GM12878 (cell line): ENCODE data around the gene SOCS1. TPM values are rescaled to one million over a fixed set of nuclear protein-coding genes. Genes with fewer than 3 reads are reported as not detected.

Experiments
- ATF2 ChIP-seq: IDR thresholded peaks from 2 replicates; pipeline ENCODE4 v1.6.1; 2012; ENCODE audit warnings: low read length, inconsistent platforms
- ATF3 ChIP-seq: IDR thresholded peaks from 2 replicates; pipeline ENCODE4 v1.6.1; 2011; ENCODE audit warnings: low read depth, mild to moderate bottlenecking, low read length, moderate library complexity, borderline replicate concordance; ENCODE audit errors: extremely low read depth
- BCL11A ChIP-seq: IDR thresholded peaks from 2 replicates; pipeline ENCODE4 v1.6.1; 2011; ENCODE audit warnings: low read depth, low read length
- CBFB ChIP-seq: IDR thresholded peaks from 2 replicates; pipeline ENCODE4 v1.6.1; 2016; ENCODE audit warnings: antibody characterized with exemption, low read depth
- CBX3 ChIP-seq: fragments of 200-600 bp; sonication (generic); IDR thresholded peaks from 2 replicates; pipeline ENCODE4 v1.6.1; 2016; ENCODE audit warnings: low read depth, borderline replicate concordance
- CHD4 ChIP-seq: fragments of 200-600 bp; sonication (generic); IDR thresholded peaks from 2 replicates; pipeline ENCODE4 v1.6.1; 2016; ENCODE audit warnings: mild to moderate bottlenecking
- E2F4 ChIP-seq: IDR thresholded peaks from 2 replicates; pipeline ENCODE4 v1.6.1; 2012; ENCODE audit warnings: low read depth, low read length, improper control_type of control experiment
- EZH2 ChIP-seq: IDR thresholded peaks from 2 replicates; pipeline ENCODE4 v1.6.1; 2012; ENCODE audit warnings: low read depth, mild to moderate bottlenecking, control low read depth, inconsistent platforms, low read length, borderline replicate concordance; ENCODE audit not compliant: control insufficient read depth
- HDAC2 ChIP-seq: fragments of 200-600 bp; sonication (generic); IDR thresholded peaks from 2 replicates; pipeline ENCODE4 v1.6.1; 2017
- MAX ChIP-seq: IDR thresholded peaks from 2 replicates; pipeline ENCODE4 v1.6.1; 2012; ENCODE audit warnings: low read depth, low read length, improper control_type of control experiment
- MEF2B ChIP-seq: fragments of 450-650 bp; IDR thresholded peaks from 2 replicates; pipeline ENCODE4 v1.6.1; 2018; ENCODE audit warnings: mild to moderate bottlenecking, moderate library complexity; ENCODE audit not compliant: partially characterized antibody, poor library complexity, severe bottlenecking
- NR2C2 ChIP-seq: IDR thresholded peaks from 2 replicates; pipeline ENCODE4 v1.6.1; 2011; ENCODE audit warnings: borderline replicate concordance, low read depth; ENCODE audit not compliant: control insufficient read depth, insufficient read length
- NRF1 ChIP-seq: conservative IDR thresholded peaks from 2 replicates; pipeline ENCODE4 v1.6.1; 2011; ENCODE audit warnings: mild to moderate bottlenecking, low read depth, low read length, improper control_type of control experiment
- PAX8 ChIP-seq: fragments of 450-650 bp; IDR thresholded peaks from 2 replicates; pipeline ENCODE4 v1.6.1; 2017; ENCODE audit warnings: mild to moderate bottlenecking, moderate library complexity
- RCOR1 ChIP-seq: conservative IDR thresholded peaks from 2 replicates; pipeline ENCODE4 v1.6.1; 2012; ENCODE audit warnings: low read depth, low read length, improper control_type of control experiment
- SMARCA5 ChIP-seq: fragments of 450-650 bp; IDR thresholded peaks from 2 replicates; pipeline ENCODE4 v1.6.1; 2017; ENCODE audit warnings: mild to moderate bottlenecking
- SPI1 ChIP-seq: IDR thresholded peaks from 2 replicates; pipeline ENCODE4 v1.6.1; 2011; ENCODE audit warnings: low read depth, mild to moderate bottlenecking, low read length, moderate library complexity, borderline replicate concordance; ENCODE audit not compliant: insufficient read depth
- SREBF1 ChIP-seq: IDR thresholded peaks from 2 replicates; pipeline ENCODE4 v1.6.1; 2012; ENCODE audit warnings: mild to moderate bottlenecking, low read length
- TBL1XR1 ChIP-seq: IDR thresholded peaks from 2 replicates; pipeline ENCODE4 v1.6.1; 2012; ENCODE audit warnings: low read depth, low read length, improper control_type of control experiment
- TCF12 ChIP-seq: IDR thresholded peaks from 2 replicates; pipeline ENCODE4 v1.6.1; 2011; ENCODE audit warnings: low read depth, mild to moderate bottlenecking, low read length
- WRNIP1 ChIP-seq: IDR thresholded peaks from 2 replicates; pipeline ENCODE4 v1.6.1; 2011; ENCODE audit warnings: low read depth, low read length, improper control_type of control experiment, borderline replicate concordance
- ZBTB40 ChIP-seq: fragments of 450-650 bp; IDR thresholded peaks from 2 replicates; pipeline ENCODE4 v1.6.1; 2016; ENCODE audit warnings: mild to moderate bottlenecking, moderate library complexity, borderline replicate concordance
- ZNF207 ChIP-seq: fragments of 450-650 bp; IDR thresholded peaks from 2 replicates; pipeline ENCODE4 v1.6.1; 2014; ENCODE audit warnings: antibody characterized with exemption, mild to moderate bottlenecking, borderline replicate concordance
- ZNF217 ChIP-seq: fragments of 450-650 bp; IDR thresholded peaks from 2 replicates; pipeline ENCODE4 v1.6.1; 2017; ENCODE audit warnings: antibody characterized with exemption, mild to moderate bottlenecking
- polyA plus RNA-seq, 11 experiments: library from polyadenylated mRNA; depleted of rRNA in 4 of 11; unstranded in 6 of 11; stranded (reverse) in 5 of 11; fragments of >200 nt; fragmentation: Nextera tagmentation in 4 of 11; fragmentation: Illumina TruSeq in 1 of 11; extraction: Ambion mirVana in 4 of 11; extraction: Trizol in 1 of 11; gene quantifications; 1 replicate in 1 of 11; 2 replicates in 10 of 11; pipeline versions ENCODE4 v1.2.1 to v1.2.3, GENCODE V29; 2011 to 2016; ENCODE audit warnings: inconsistent platforms in 2 of 11, missing spikeins in 2 of 11, low read depth in 1 of 11
- total RNA-seq, 4 experiments: library from RNA; depleted of rRNA in 3 of 4; stranded (reverse); fragments of >200 nt in 3 of 4; fragmentation: Illumina TruSeq in 1 of 4; extraction: Trizol in 1 of 4; gene quantifications; 2 replicates each; pipeline versions ENCODE4 v1.2.1 to v1.2.3, GENCODE V29; 2013 to 2021

SOCS1 gene
- total and polyA plus RNA-seq, 10 of the 15 experiments (the other 5 are each of a cell fraction or from before 2014, with no cell fraction given): 0.42 to 39.8 (median 11.2) TPM

- TF ChIP-seq CBFB: no peak
- TF ChIP-seq SREBF1: no peak
- TF ChIP-seq NR2C2: no peak
- no peak for TF ChIP-seq MAX
- TF ChIP-seq SPI1: no peak
- TF ChIP-seq TBL1XR1: no peak; the same call in 1 of the 2 replicates
- no peak for TF ChIP-seq ZNF207
- no peak for TF ChIP-seq CBX3
- TF ChIP-seq PAX8: no peak
- TF ChIP-seq SMARCA5: no peak
- no peak for TF ChIP-seq CHD4
- no peak for TF ChIP-seq EZH2
- 0 out of 2 replicates have a peak, but pooled peaks have one; percentile 53 for TF ChIP-seq BCL11A
- TF ChIP-seq E2F4: no peak
- no peak for TF ChIP-seq WRNIP1
- TF ChIP-seq RCOR1: no peak
- TF ChIP-seq MEF2B: peak; percentile 84
- TF ChIP-seq ZNF217: no peak
- no peak for TF ChIP-seq HDAC2
- TF ChIP-seq NRF1: no peak
- TF ChIP-seq ATF2: no peak
- TF ChIP-seq ZBTB40: no peak
- TF ChIP-seq ATF3: no peak
- peak; percentile 72 for TF ChIP-seq TCF12
These were observed 1.8 kb downstream of the SOCS1 start (continued) for GRCh38 chr16:11253995-11254912.
